HL-60 (cell line): ENCODE results near the gene ASB18.

Experiments used
- DNase-seq, 2 experiments: peaks; one replicate each; pipeline ENCODE4 v3.0.0-alpha.2; 2010 to 2020; ENCODE audit warnings: low read depth in 1 of 2, low spot score in 1 of 2
- H3K27ac ChIP-seq: fragments of 250-450 bp; sonication (Bioruptor Pico); replicated peaks from 2 replicates; pipeline ENCODE4 v1.5.1; 2020; ENCODE audit warnings: mild to moderate bottlenecking, moderate library complexity
- H3K27me3 ChIP-seq: fragments of 250-450 bp; sonication (Bioruptor Pico); 2 replicates; pipeline ENCODE4 v1.5.1; 2021; ENCODE audit warnings: mild to moderate bottlenecking, moderate library complexity; ENCODE audit not compliant: insufficient read depth, poor library complexity, severe bottlenecking
- H3K4me3 ChIP-seq: replicated peaks from 2 replicates; pipeline ENCODE4 v1.5.1; 2011; ENCODE audit warnings: mild to moderate bottlenecking, control low read depth, low read length; ENCODE audit not compliant: insufficient read depth
- CTCF ChIP-seq: IDR thresholded peaks from one replicate; pipeline ENCODE4 v1.5.1; 2011; ENCODE audit warnings: low read length, control low read depth, inconsistent platforms; ENCODE audit not compliant: insufficient read depth
- GABPA ChIP-seq: IDR thresholded peaks from 2 replicates; pipeline ENCODE4 v1.6.1; 2012; ENCODE audit warnings: low read depth
- POLR2AphosphoS5 ChIP-seq: IDR thresholded peaks from 2 replicates; pipeline ENCODE4 v1.6.1; 2012; ENCODE audit warnings: low read depth
- REST ChIP-seq: IDR thresholded peaks from 2 replicates; pipeline ENCODE4 v1.6.1; 2012; ENCODE audit warnings: low read depth; ENCODE audit not compliant: insufficient replicate concordance
- SPI1 ChIP-seq: IDR thresholded peaks from 2 replicates; pipeline ENCODE4 v1.6.1; 2012; ENCODE audit warnings: low read depth, mild to moderate bottlenecking, borderline replicate concordance

The ASB18 gene

GRCh38 chr2:236308855-236309668, 44.9 kb upstream of the ASB18 start:
- TF ChIP-seq GABPA = no peak
- TF ChIP-seq SPI1 = no peak
- no peak for TF ChIP-seq CTCF
- no peak for DNase-seq
- no peaks in the 10 kb centered on the region for H3K27me3 ChIP-seq
- H3K4me3 ChIP-seq = no peak overlapping the region
- H3K27ac ChIP-seq = no peak overlapping the region

- no peaks in the 10 kb centered on the region for H3K27me3 ChIP-seq
- DNase-seq = no peak
- H3K27ac ChIP-seq = no peak overlapping the region
- H3K4me3 ChIP-seq = no peak overlapping the region
- no peak for TF ChIP-seq GABPA
- no peak for TF ChIP-seq REST
- no peak for TF ChIP-seq SPI1
- no peak for TF ChIP-seq CTCF
- TF ChIP-seq POLR2AphosphoS5 = no peak
Observed at GRCh38 chr2:236307641-236308040, 43.4 kb upstream of the ASB18 start.

GRCh38 chr2:236306825-236307540, 42.8 kb upstream of the ASB18 start:
- Histone ChIP-seq H3K27me3 (no peaks in the 10 kb centered on the region), H3K4me3 (no peak overlapping the region), H3K27ac (no peak overlapping the region)
- DNase-seq = no peak
- TF ChIP-seq CTCF (no peak), GABPA (no peak), REST (no peak), POLR2AphosphoS5 (no peak), SPI1 (no peak)
